ENCODE results near the gene ABCC5. TPM values are rescaled to one million over a fixed set of nuclear protein-coding genes. Genes with fewer than 3 reads are reported as not detected.

The ABCC5 gene
- total RNA-seq, 1 experiment from 2014 or later, result 151 TPM

- no peaks in the 10 kb centered on the region; the same call in 1 of the 2 replicates for H3K27me3 ChIP-seq (ENCODE audit: insufficient read depth, low read depth)
- no peak overlapping the region for H3K27ac ChIP-seq
- no peaks in the 10 kb centered on the region for H3F3A ChIP-seq (ENCODE audit: insufficient read depth, low read depth)
- H3K9me3 ChIP-seq (ENCODE audit: insufficient read depth, low read depth), result no peaks in the 10 kb centered on the region
- H3K4me3 ChIP-seq, result no peak overlapping the region
- no peak overlapping the region for H3K4me2 ChIP-seq
- H3K79me2 ChIP-seq (ENCODE audit: low read depth), result no peaks in the 10 kb centered on the region
- ChIA-PET POLR2A (ENCODE audit: unreplicated experiment) (no interaction called here), CTCF (interaction anchor here (0.7 to 0.8 kb wide), 2 partner anchors 14 to 692 kb away, joined by 7 to 24 read pairs; no protein-coding TSS in a partner anchor)
- intact Hi-C loops (cut with micrococcal nuclease; ENCODE audit: unreplicated experiment), result no loop called here
- H2AFZ ChIP-seq, result no peak overlapping the region
- no peaks in the 10 kb centered on the region for H3K9me2 ChIP-seq (ENCODE audit: insufficient read depth)
- no peaks in the 10 kb centered on the region for H4K20me1 ChIP-seq (ENCODE audit: insufficient read depth)
- no TSS peak for BruUV-seq (replicated peaks)
- no peak for TF ChIP-seq EZH2 (IDR thresholded peaks at IDR 0.05; ENCODE audit: low read depth)
- TF ChIP-seq, protein P1, sequence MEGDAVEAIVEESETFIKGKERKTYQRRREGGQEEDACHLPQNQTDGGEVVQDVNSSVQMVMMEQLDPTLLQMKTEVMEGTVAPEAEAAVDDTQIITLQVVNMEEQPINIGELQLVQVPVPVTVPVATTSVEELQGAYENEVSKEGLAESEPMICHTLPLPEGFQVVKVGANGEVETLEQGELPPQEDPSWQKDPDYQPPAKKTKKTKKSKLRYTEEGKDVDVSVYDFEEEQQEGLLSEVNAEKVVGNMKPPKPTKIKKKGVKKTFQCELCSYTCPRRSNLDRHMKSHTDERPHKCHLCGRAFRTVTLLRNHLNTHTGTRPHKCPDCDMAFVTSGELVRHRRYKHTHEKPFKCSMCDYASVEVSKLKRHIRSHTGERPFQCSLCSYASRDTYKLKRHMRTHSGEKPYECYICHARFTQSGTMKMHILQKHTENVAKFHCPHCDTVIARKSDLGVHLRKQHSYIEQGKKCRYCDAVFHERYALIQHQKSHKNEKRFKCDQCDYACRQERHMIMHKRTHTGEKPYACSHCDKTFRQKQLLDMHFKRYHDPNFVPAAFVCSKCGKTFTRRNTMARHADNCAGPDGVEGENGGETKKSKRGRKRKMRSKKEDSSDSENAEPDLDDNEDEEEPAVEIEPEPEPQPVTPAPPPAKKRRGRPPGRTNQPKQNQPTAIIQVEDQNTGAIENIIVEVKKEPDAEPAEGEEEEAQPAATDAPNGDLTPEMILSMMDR (conservative IDR thresholded peaks at IDR 0.05), result no peak
- H3K36me3 ChIP-seq (ENCODE audit: low read depth), result no peaks in the 10 kb centered on the region
- DNase-seq, result no peak
- H3K4me1 ChIP-seq (replicated peaks; ENCODE audit: insufficient read depth), result no peaks in the 10 kb centered on the region
Observed at GRCh38 chr3:184050217-184050847, 32.6 kb upstream of the ABCC5 start.

DNA sequence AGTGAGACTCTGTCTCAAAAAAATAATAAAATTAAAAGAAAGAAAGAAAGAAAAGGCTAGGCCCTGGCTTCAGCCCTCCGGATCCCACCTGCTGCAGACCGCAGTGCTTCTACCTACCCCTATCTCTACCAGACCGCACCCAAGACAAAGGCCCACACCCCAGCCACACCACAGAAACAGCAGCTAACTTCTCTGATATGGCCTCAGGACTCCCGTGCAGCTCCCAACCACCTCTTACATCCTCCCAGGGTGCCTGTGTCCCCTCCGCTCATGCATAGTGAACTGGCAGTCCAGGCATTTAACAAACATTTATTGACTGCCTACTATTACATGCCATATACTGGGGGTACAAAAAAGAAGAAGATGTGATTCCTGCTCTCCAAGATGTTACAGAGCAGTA, 28.3 kb upstream of the ABCC5 start:
- H3K36me3 ChIP-seq (ENCODE audit: low read depth), result no peaks in the 10 kb centered on the region
- no peaks in the 10 kb centered on the region for H4K20me1 ChIP-seq (ENCODE audit: insufficient read depth)
- H3K4me3 ChIP-seq, result no peak overlapping the region
- no peaks in the 10 kb centered on the region for H3K79me2 ChIP-seq (ENCODE audit: low read depth)
- H3K4me1 ChIP-seq (replicated peaks; ENCODE audit: insufficient read depth), result no peaks in the 10 kb centered on the region
- intact Hi-C loops (cut with micrococcal nuclease; ENCODE audit: unreplicated experiment), result no loop called here
- TF ChIP-seq EZH2 (IDR thresholded peaks at IDR 0.05; ENCODE audit: low read depth), result no peak
- TF ChIP-seq, protein P1 (conservative IDR thresholded peaks at IDR 0.05), result no peak
- H3K9me3 ChIP-seq (ENCODE audit: insufficient read depth, low read depth), result no peaks in the 10 kb centered on the region
- no peaks in the 10 kb centered on the region for H3K27me3 ChIP-seq (ENCODE audit: insufficient read depth, low read depth)
- CTCF ChIA-PET, result interaction anchor here (0.7 kb wide), 1 partner anchor 22 kb away, joined by 5 read pairs; no protein-coding TSS in a partner anchor
- DNase-seq, result no peak
- no peaks in the 10 kb centered on the region for H3K9me2 ChIP-seq (ENCODE audit: insufficient read depth)
- H3K4me2 ChIP-seq, result no peak overlapping the region
- H2AFZ ChIP-seq, result no peak overlapping the region
- H3K27ac ChIP-seq, result no peak overlapping the region
- no TSS peak for BruUV-seq (replicated peaks)
- POLR2A ChIA-PET (ENCODE audit: unreplicated experiment), result no interaction called here
- H3F3A ChIP-seq (ENCODE audit: insufficient read depth, low read depth), result no peaks in the 10 kb centered on the region

DNA sequence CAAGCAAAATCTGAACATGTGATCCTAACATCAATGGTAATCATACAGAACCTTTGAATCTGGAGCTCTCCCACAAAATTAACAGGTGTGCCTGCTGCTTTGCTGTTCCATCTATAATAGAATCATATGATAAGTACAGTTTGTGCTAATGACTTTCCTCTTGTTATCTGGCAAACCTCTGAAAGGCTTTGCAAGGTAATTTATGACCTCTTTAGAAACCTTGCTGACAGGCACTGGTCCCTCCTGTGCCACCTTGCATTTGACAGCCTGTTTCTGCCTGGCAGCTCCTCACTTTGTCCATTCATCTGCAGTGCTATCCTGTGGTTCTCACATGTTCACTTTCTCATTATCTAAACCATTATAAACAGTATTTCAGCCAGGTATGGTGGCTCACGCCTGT, 24.9 kb upstream of the ABCC5 start:
- Histone ChIP-seq H3K79me2 (ENCODE audit: low read depth) (no peaks in the 10 kb centered on the region), H4K20me1 (ENCODE audit: insufficient read depth) (no peaks in the 10 kb centered on the region), H3F3A (ENCODE audit: insufficient read depth, low read depth) (no peaks in the 10 kb centered on the region), H3K36me3 (ENCODE audit: low read depth) (no peaks in the 10 kb centered on the region), H3K4me2 (no peak overlapping the region), H3K4me1 (replicated peaks; ENCODE audit: insufficient read depth) (no peaks in the 10 kb centered on the region), H2AFZ (no peak overlapping the region), H3K9me2 (ENCODE audit: insufficient read depth) (no peaks in the 10 kb centered on the region), H3K27ac (no peak overlapping the region), H3K4me3 (no peak overlapping the region), H3K27me3 (ENCODE audit: insufficient read depth, low read depth) (no peaks in the 10 kb centered on the region), H3K9me3 (ENCODE audit: insufficient read depth, low read depth) (no peaks in the 10 kb centered on the region)
- POLR2A ChIA-PET (ENCODE audit: unreplicated experiment), result interaction anchor here (0.6 kb wide), 2 partner anchors 67 to 1618 kb away, joined by 3 to 11 read pairs; no protein-coding TSS in a partner anchor
- intact Hi-C loops (cut with micrococcal nuclease; ENCODE audit: unreplicated experiment), result loop anchor here (5.0 kb wide), 2 partner anchors 75 to 245 kb away; no protein-coding TSS in a partner anchor
- no peak for DNase-seq
- no TSS peak for BruUV-seq (replicated peaks)
- no peak for TF ChIP-seq EZH2 (IDR thresholded peaks at IDR 0.05; ENCODE audit: low read depth)
- TF ChIP-seq, protein P1 (conservative IDR thresholded peaks at IDR 0.05), result no peak
- CTCF ChIA-PET, result no interaction called here

All from PC-9 (cell line).